Uterus (tissue), 2 donors: Measurements from ENCODE around the gene RAB9A.
"Not testable (repeated sequence)": the region's sequence is repeated elsewhere in the genome, so short reads cannot be mapped to it uniquely, and the experiment has no call there.

Source experiments
- CTCF ChIP-seq, 4 experiments: fragments of 200-600 bp in 2 of 4; fragments of 450-650 bp in 2 of 4; sonication (generic) in 2 of 4; IDR thresholded peaks; one replicate each; pipeline ENCODE4 v1.5.1; 2016 to 2019; ENCODE audit warnings: antibody characterized with exemption in 4 of 4, mild to moderate bottlenecking in 2 of 4, moderate library complexity in 1 of 4
- POLR2A ChIP-seq, 2 donors: fragments of 450-650 bp; IDR thresholded peaks; one replicate each; pipeline ENCODE4 v1.6.1; 2016; ENCODE audit warnings: antibody characterized with exemption in 2 of 2, mild to moderate bottlenecking in 1 of 2, moderate library complexity in 1 of 2

GRCh38 chrX:13730523-13730922 lies 41.6 kb downstream of the RAB9A start:
- not testable (repeated sequence) for TF ChIP-seq CTCF, POLR2A (IDR thresholded peaks at IDR 0.05)
